Measurements from ENCODE around the gene NEURL3. TPM values are rescaled to one million over a fixed set of nuclear protein-coding genes. Genes with fewer than 3 reads are reported as not detected.

NEURL3 gene
- total and polyA plus RNA-seq, 2 donors from 2014 or later = 3.2 to 11.1 TPM

GRCh38 chr2:96484091-96484490 is 21.1 kb downstream of the NEURL3 start:
- FAIRE-seq = no peak
- no peaks in the 10 kb centered on the region for H3K9me3 ChIP-seq (ENCODE audit: control insufficient read depth in 2 of 3, insufficient read depth in 1 of 3, low read length in 3 of 3)

GRCh38 chr2:96477458-96477857 is 27.7 kb downstream of the NEURL3 start:
- Histone ChIP-seq H3K4me1 (ENCODE audit: control insufficient read depth in 2 of 3, insufficient read depth in 2 of 3, low read depth in 1 of 3, low read length in 3 of 3) (no peaks in the 10 kb centered on the region), H3K9ac (ENCODE audit: low read length in 3 of 3) (no peak overlapping the region), H3K27me3 (ENCODE audit: control insufficient read depth, insufficient read depth, low read length) (no peaks in the 10 kb centered on the region), H3K36me3 (ENCODE audit: control insufficient read depth in 2 of 3, insufficient read depth in 3 of 3, low read length in 3 of 3) (no peaks in the 10 kb centered on the region), H3K4me3 (ENCODE audit: low read length in 3 of 3) (no peak overlapping the region), H3K27ac (ENCODE audit: low read depth in 2 of 2, low read length in 2 of 2) (no peak overlapping the region), H3K9me3 (ENCODE audit: control insufficient read depth in 2 of 3, insufficient read depth in 1 of 3, low read length in 3 of 3) (no peaks in the 10 kb centered on the region)
- no peak for TF ChIP-seq CTCF (IDR thresholded peaks at IDR 0.05; ENCODE audit: borderline replicate concordance, extremely low read depth, insufficient read depth)
- FAIRE-seq = peak; percentile 74
- DNase-seq = no peak
- intact Hi-C loops (cut with DNase I) = no loop called here

More at GRCh38 chr2:96484091-96484490, 21.1 kb downstream of the NEURL3 start:
- Histone ChIP-seq H3K27ac (ENCODE audit: low read depth in 2 of 2, low read length in 2 of 2) (no peak overlapping the region), H3K4me3 (ENCODE audit: low read length in 3 of 3) (no peak overlapping the region), H3K4me1 (ENCODE audit: control insufficient read depth in 2 of 3, insufficient read depth in 2 of 3, low read depth in 1 of 3, low read length in 3 of 3) (peaks cover 0 to 6% (median 0%) of the 10 kb centered on the region in 3 donors), H3K27me3 (ENCODE audit: control insufficient read depth, insufficient read depth, low read length) (no peaks in the 10 kb centered on the region), H3K36me3 (ENCODE audit: control insufficient read depth in 2 of 3, insufficient read depth in 3 of 3, low read length in 3 of 3) (no peaks in the 10 kb centered on the region), H3K9ac (ENCODE audit: low read length in 3 of 3) (no peak overlapping the region)
- TF ChIP-seq CTCF (IDR thresholded peaks at IDR 0.05; ENCODE audit: borderline replicate concordance, extremely low read depth, insufficient read depth) = no peak
- DNase-seq = no peak
- intact Hi-C loops (cut with DNase I) = no loop called here

GRCh38 chr2:96471772-96472171 is 33.4 kb downstream of the NEURL3 start:
- H3K4me1 ChIP-seq (ENCODE audit: control insufficient read depth in 2 of 3, insufficient read depth in 2 of 3, low read depth in 1 of 3, low read length in 3 of 3) = no peaks in the 10 kb centered on the region
- H3K36me3 ChIP-seq (ENCODE audit: control insufficient read depth in 2 of 3, insufficient read depth in 3 of 3, low read length in 3 of 3) = no peaks in the 10 kb centered on the region
- no peak for DNase-seq
- no peaks in the 10 kb centered on the region for H3K9me3 ChIP-seq (ENCODE audit: control insufficient read depth in 2 of 3, insufficient read depth in 1 of 3, low read length in 3 of 3)
- no peaks in the 10 kb centered on the region for H3K27me3 ChIP-seq (ENCODE audit: control insufficient read depth, insufficient read depth, low read length)
- FAIRE-seq = no peak
- H3K27ac ChIP-seq (ENCODE audit: low read depth in 2 of 2, low read length in 2 of 2) = no peak overlapping the region
- no peak for TF ChIP-seq CTCF (IDR thresholded peaks at IDR 0.05; ENCODE audit: borderline replicate concordance, extremely low read depth, insufficient read depth)
- intact Hi-C loops (cut with DNase I) = no loop called here
- no peak overlapping the region for H3K4me3 ChIP-seq (ENCODE audit: low read length in 3 of 3)
- H3K9ac ChIP-seq (ENCODE audit: low read length in 3 of 3) = no peak overlapping the region

- DNase-seq (peak; percentile 69 to 87 (median 80)), FAIRE-seq (no peak)
- Histone ChIP-seq H3K27me3 (ENCODE audit: control insufficient read depth, insufficient read depth, low read length) (no peaks in the 10 kb centered on the region), H3K4me1 (ENCODE audit: control insufficient read depth in 2 of 3, insufficient read depth in 2 of 3, low read depth in 1 of 3, low read length in 3 of 3) (no peaks in the 10 kb centered on the region), H3K4me3 (ENCODE audit: low read length in 3 of 3) (peak overlapping the region in 2 of 3 donors; percentile 5 to 13), H3K36me3 (ENCODE audit: control insufficient read depth in 2 of 3, insufficient read depth in 3 of 3, low read length in 3 of 3) (no peaks in the 10 kb centered on the region), H3K9ac (ENCODE audit: low read length in 3 of 3) (peak overlapping the region in 1 of 3 donors; percentile 26), H3K9me3 (ENCODE audit: control insufficient read depth in 2 of 3, insufficient read depth in 1 of 3, low read length in 3 of 3) (no peaks in the 10 kb centered on the region), H3K27ac (ENCODE audit: low read depth in 2 of 2, low read length in 2 of 2) (no peak overlapping the region)
- TF ChIP-seq CTCF (IDR thresholded peaks at IDR 0.05; ENCODE audit: borderline replicate concordance, extremely low read depth, insufficient read depth) = peak; percentile 62
- intact Hi-C loops (cut with DNase I) = no loop called here
Measured at GRCh38 chr2:96470636-96471035, 34.5 kb downstream of the NEURL3 start.
